ENCODE measurements around the gene EPB41L2.

DNA sequence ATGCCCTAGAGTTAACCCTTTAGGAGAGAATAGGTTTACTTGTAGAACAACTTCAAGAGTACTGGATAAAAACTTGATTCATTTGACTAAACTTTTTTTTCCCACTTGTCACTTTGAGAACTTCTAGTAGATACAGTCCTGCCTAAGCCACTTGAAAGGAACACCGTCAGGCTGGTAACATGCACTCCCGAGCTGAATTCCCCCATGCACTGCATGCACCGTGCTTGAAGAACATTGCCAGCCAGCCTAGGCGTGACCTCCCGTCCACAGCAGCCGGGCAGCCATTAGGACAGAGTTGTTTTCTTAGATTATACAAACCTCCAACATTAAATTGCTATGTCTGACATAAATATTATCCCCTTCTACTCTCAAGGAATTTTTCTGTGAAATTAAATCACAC, 183.2 kb downstream of the EPB41L2 start:
- TF ChIP-seq EZH2 (IDR thresholded peaks at IDR 0.05; ENCODE audit: insufficient read depth, poor library complexity, severe bottlenecking) (no peak), EZH2phosphoT487 (IDR thresholded peaks at IDR 0.05; ENCODE audit: insufficient read depth, low read depth) (no peak)
